Panc1 (cell line): ENCODE results near the gene ZNF346. TPM values are rescaled to one million over a fixed set of nuclear protein-coding genes. Genes with fewer than 3 reads are reported as not detected.

Source experiments
- ATAC-seq: fragments of 200-7000 bp; cut with Tn5 transposase; 2 replicates; pipeline ENCODE4 v1.9.1; 2020; ENCODE audit warnings: mild to moderate bottlenecking, moderate library complexity
- BruUV-seq: library from RNA; stranded (reverse); fragments of 400-500 nt; replicated peaks from 2 replicates; lab custom pipeline; 2021; lab: Mats Ljungman, UMichigan
- CTCF ChIA-PET: fragments of 300-600 bp; sonication (Branson Sonifier 250); formaldehyde crosslinking; loops from one replicate; lab custom pipeline; 2022; ENCODE audit warnings: antibody characterized with exemption; lab: Charles Lee
- POLR2A ChIA-PET: fragments of 300-600 bp; sonication (Branson Sonifier 250); formaldehyde crosslinking; loops from one replicate; lab custom pipeline; 2022; ENCODE audit warnings: antibody characterized with exemption; lab: Charles Lee
- DNase-seq: peaks from one replicate; pipeline ENCODE4 v3.0.0-alpha.2; 2010; ENCODE audit warnings: low read depth, low spot score
- H3K27ac ChIP-seq: 2 replicates; pipeline ENCODE4 v1.5.1; 2011; ENCODE audit warnings: mild to moderate bottlenecking, low read length, inconsistent platforms
- H3K27me3 ChIP-seq: fragments of 200-500 bp; sonication (Bioruptor generic); 2 replicates; pipeline ENCODE4 v1.6.0; 2014; ENCODE audit warnings: low read length, inconsistent platforms; ENCODE audit not compliant: control insufficient read depth, insufficient read depth
- H3K36me3 ChIP-seq: fragments of 200-500 bp; sonication (Bioruptor generic); 2 replicates; pipeline ENCODE4 v1.5.1; 2014; ENCODE audit warnings: inconsistent platforms, mild to moderate bottlenecking, low read length, moderate library complexity; ENCODE audit not compliant: control insufficient read depth, insufficient read depth
- H3K4me1 ChIP-seq: 2 replicates; pipeline ENCODE4 v1.5.1; 2011; ENCODE audit warnings: inconsistent platforms, mild to moderate bottlenecking, low read length, moderate library complexity; ENCODE audit not compliant: control insufficient read depth, insufficient read depth
- H3K4me3 ChIP-seq, 2 experiments: 2 replicates each; pipeline ENCODE4 v1.5.1; 2011 to 2012; ENCODE audit warnings: low read depth in 2 of 2, low read length in 2 of 2, mild to moderate bottlenecking in 2 of 2, inconsistent platforms in 1 of 2, moderate library complexity in 1 of 2
- H3K9me3 ChIP-seq: fragments of 200-500 bp; sonication (Bioruptor generic); 2 replicates; pipeline ENCODE4 v1.5.1; 2014; ENCODE audit warnings: low read depth, mild to moderate bottlenecking, inconsistent platforms, low read length, moderate library complexity; ENCODE audit not compliant: control insufficient read depth, insufficient read depth
- CTCF ChIP-seq: fragments of 450-650 bp; IDR thresholded peaks from 2 replicates; pipeline ENCODE4 v1.5.1; 2017; ENCODE audit warnings: mild to moderate bottlenecking
- POLR2AphosphoS5 ChIP-seq: IDR thresholded peaks from 2 replicates; pipeline ENCODE4 v1.6.1; 2012; ENCODE audit warnings: mild to moderate bottlenecking, low read depth, low read length, moderate library complexity
- REST ChIP-seq, 2 experiments: IDR thresholded peaks; 2 replicates each; pipeline ENCODE4 v1.6.1; 2011 to 2012; ENCODE audit warnings: low read depth in 2 of 2, control low read depth in 1 of 2, low read length in 1 of 2, mild to moderate bottlenecking in 1 of 2, moderate library complexity in 1 of 2; ENCODE audit not compliant: insufficient read depth in 1 of 2
- SIN3A ChIP-seq: IDR thresholded peaks from 2 replicates; pipeline ENCODE4 v1.6.1; 2012; ENCODE audit warnings: low read depth, mild to moderate bottlenecking, low read length, moderate library complexity, borderline replicate concordance; ENCODE audit not compliant: insufficient read depth
- TCF7L2 ChIP-seq: IDR thresholded peaks from 2 replicates; pipeline ENCODE4 v1.6.1; 2011; ENCODE audit warnings: mild to moderate bottlenecking, low read depth, low read length, inconsistent platforms
- in situ Hi-C: cut with HindIII; loops from 2 replicates; pipeline ENCODE4 v1.10.0; 2016; ENCODE audit warnings: low sequenced_read_pairs, low pct_unique_long_range_greater_than_20kb
- intact Hi-C: fragments of 100-400 bp; cut with micrococcal nuclease; formaldehyde crosslinking; loops from one replicate; pipeline ENCODE4 v1.10.0; 2022; ENCODE audit not compliant: unreplicated experiment
- total RNA-seq: library from RNA; stranded (reverse); gene quantifications from one replicate; pipeline ENCODE4 v1.2.1, GENCODE V29; 2021; ENCODE audit not compliant: unreplicated experiment

The ZNF346 gene
- total RNA-seq, 1 experiment from 2014 or later = 21.3 TPM

- no peaks in the 10 kb centered on the region for H3K36me3 ChIP-seq
- no peak overlapping the region for H3K4me3 ChIP-seq
- CTCF ChIA-PET = no interaction called here
- H3K27ac ChIP-seq = no peak overlapping the region
- H3K4me1 ChIP-seq = peaks cover 14% of the 10 kb centered on the region
- ATAC-seq (no peak), DNase-seq (no peak)
- no peaks in the 10 kb centered on the region for H3K9me3 ChIP-seq
- H3K27me3 ChIP-seq = no peaks in the 10 kb centered on the region
- intact Hi-C loops = no loop called here
- BruUV-seq = no TSS peak
- POLR2A ChIA-PET = no interaction called here
- TF ChIP-seq POLR2AphosphoS5 = no peak
- no peak for TF ChIP-seq REST (IDR thresholded peaks at IDR 0.05; ENCODE audit: insufficient read depth in 1 of 2, low read depth in 2 of 2, low read length in 1 of 2)
- TF ChIP-seq TCF7L2 = no peak
- no peak for TF ChIP-seq SIN3A
- no peak for TF ChIP-seq CTCF
- in situ Hi-C loops = no loop called here
Measured at GRCh38 chr5:177003649-177004048, 18.8 kb upstream of the ZNF346 start.

- intact Hi-C loops (no loop called here), in situ Hi-C loops (no loop called here)
- Histone ChIP-seq H3K27me3 (no peaks in the 10 kb centered on the region), H3K9me3 (no peaks in the 10 kb centered on the region), H3K36me3 (no peaks in the 10 kb centered on the region), H3K27ac (peak overlapping the region; percentile 80), H3K4me1 (peaks cover 14% of the 10 kb centered on the region), H3K4me3 (peak overlapping the region; percentile 85 to 86)
- no TSS peak for BruUV-seq
- no peak for TF ChIP-seq SIN3A
- no peak for TF ChIP-seq CTCF
- TF ChIP-seq TCF7L2 = no peak
- no peak for TF ChIP-seq POLR2AphosphoS5
- no peak for TF ChIP-seq REST (IDR thresholded peaks at IDR 0.05; ENCODE audit: insufficient read depth in 1 of 2, low read depth in 2 of 2, low read length in 1 of 2)
- no peak for DNase-seq
- ATAC-seq = no peak
- CTCF ChIA-PET = interaction anchor here (0.6 kb wide), 1 partner anchor 137 kb away, joined by 7 read pairs; no protein-coding TSS in a partner anchor
- POLR2A ChIA-PET = interaction anchor here (0.5 kb wide), 1 partner anchor 13 kb away, joined by 11 read pairs; no protein-coding TSS in a partner anchor
Measured at GRCh38 chr5:177004961-177005360, 17.5 kb upstream of the ZNF346 start.
